ENCODE results near the gene FAM184A.
"Not testable (repeated sequence)": the region's sequence is repeated elsewhere in the genome, so short reads cannot be mapped to it uniquely, and the experiment has no call there.

The FAM184A gene

DNA sequence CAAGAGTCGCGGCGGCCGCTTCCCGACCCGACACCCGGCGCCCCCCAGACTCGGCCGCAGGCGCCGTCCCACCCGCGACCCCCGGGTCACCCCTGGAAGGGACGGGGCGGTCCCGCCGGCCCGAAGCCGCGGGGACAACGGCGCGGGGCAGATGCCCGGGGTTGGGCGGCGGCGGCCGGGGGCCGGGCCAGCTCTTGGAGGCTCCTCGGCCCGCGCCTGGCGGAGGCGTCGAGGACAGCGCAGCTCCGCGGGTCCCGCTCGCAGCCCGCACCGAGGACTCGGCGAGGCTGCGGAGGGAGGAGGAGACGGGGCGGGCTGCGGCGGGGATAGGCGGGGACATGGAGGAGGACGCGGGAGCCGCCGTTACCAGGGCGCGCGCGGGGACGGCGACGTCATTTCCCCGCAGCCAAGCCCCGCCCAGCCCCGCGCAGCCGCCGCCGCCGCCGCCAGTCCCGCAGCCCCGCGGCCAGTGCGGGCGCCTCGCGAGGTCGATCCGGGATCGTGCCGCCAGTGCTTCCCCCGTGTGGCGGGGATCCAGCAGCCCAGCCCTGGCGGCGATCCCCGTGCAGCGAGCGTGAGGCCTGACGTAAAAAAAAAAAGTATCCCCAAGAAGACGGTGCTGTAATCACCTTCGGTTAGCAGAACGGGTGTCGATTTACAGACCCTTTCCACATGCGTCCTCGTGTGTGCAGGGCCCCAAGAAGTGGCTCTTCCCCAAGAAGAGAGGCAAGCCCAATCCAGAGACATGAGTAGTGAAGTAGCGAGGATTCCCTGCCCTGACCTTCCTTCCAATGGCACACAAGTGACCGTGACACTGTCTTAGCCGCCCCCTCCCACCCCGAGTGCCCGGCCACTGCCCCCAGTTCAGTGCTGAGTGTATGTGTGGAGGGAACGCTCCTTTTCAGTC is at the start of gene FAM184A:
FAM184A (minus strand) TSS at position 289 of the 907 bp plus-strand sequence. CDS start 365 bp downstream, outside the sequence.
- DNase-seq (ENCODE audit: low read depth in 2 of 3, low spot score in 2 of 3) = peak; percentile 23 to 32 (median 27)

DNA sequence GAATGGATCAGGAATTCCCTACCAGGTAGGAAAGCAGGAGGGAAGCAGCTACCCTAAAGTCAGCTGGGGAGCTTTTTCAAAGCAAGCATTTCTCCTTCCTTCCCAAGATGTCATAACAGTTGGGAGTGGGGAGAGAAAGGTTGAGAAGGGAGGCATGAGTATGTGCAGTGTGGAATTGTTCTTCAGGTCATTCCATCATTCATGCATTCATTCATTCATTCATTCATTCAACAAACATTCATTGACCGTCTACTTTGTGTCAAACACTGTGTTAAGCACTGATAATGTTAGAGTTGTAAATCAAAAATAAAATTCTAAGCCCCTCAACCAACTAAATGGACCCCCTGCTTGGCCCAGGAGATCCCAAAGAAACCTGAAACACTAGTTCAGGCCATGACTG is 49.2 kb upstream of the FAM184A start:
- DNase-seq (ENCODE audit: low read depth in 2 of 3, low spot score in 2 of 3) = no peak

DNA sequence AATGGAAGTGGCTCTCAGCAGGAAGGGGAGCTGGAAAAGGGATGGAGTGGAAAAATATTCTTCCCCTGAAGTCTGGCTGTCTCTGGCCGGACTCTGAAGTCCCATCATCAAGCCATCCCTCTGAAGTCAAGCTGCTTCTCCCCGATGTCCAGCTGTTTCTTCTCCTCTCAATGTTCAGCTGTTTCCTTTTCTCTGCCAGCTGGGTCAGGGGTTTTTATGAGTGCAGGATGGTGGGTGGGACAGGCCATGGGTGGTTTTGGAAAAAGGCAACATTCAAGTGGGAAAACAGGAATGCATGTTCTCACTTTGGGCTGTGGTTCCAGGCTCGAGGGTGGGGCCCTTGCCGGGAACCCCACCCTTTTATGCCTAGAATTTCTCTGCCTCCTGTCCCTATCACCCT is 48.4 kb upstream of the FAM184A start:
- DNase-seq (ENCODE audit: low read depth in 2 of 3, low spot score in 2 of 3) = no peak

- no peak for DNase-seq (ENCODE audit: low read depth in 2 of 3, low spot score in 2 of 3)
These were observed 47.7 kb upstream of the FAM184A start for GRCh38 chr6:119126140-119126539.

GRCh38 chr6:119125576-119125975 is 47.1 kb upstream of the FAM184A start:
- DNase-seq (ENCODE audit: low read depth in 2 of 3, low spot score in 2 of 3) = no peak

GRCh38 chr6:119124079-119124824 is 45.8 kb upstream of the FAM184A start:
- DNase-seq (ENCODE audit: low read depth in 2 of 3, low spot score in 2 of 3) = no peak

DNA sequence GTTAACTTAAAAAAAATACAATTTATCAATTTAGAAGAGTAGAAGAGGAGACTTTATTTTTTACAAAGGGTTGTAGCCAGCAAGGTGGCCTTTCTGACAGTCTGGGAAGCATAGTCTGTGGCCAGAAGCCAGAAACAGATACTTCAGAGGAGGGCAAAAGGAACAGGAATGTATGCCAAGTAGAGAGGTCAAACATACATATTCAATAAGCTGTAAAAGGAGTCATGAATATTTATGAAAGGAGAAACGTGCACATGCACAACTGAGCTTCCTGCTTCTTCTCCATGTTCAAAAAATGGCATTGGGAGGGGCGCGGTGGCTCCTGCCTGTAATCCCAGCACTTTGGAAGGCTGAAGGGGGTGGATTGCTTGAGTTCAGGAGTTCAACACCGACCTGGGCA is 43.9 kb upstream of the FAM184A start:
- DNase-seq (ENCODE audit: low read depth in 2 of 3, low spot score in 2 of 3) = no peak

- DNase-seq (ENCODE audit: low read depth in 2 of 3, low spot score in 2 of 3) = no peak
These were observed 42.9 kb upstream of the FAM184A start for GRCh38 chr6:119121367-119121766.

- no peak for DNase-seq (ENCODE audit: low read depth in 2 of 3, low spot score in 2 of 3)
These were observed 41.5 kb upstream of the FAM184A start for GRCh38 chr6:119119989-119120388.

- not testable (repeated sequence) for DNase-seq (ENCODE audit: low read depth in 2 of 3, low spot score in 2 of 3)
These were observed 40.6 kb upstream of the FAM184A start for GRCh38 chr6:119119062-119119461.

DNA sequence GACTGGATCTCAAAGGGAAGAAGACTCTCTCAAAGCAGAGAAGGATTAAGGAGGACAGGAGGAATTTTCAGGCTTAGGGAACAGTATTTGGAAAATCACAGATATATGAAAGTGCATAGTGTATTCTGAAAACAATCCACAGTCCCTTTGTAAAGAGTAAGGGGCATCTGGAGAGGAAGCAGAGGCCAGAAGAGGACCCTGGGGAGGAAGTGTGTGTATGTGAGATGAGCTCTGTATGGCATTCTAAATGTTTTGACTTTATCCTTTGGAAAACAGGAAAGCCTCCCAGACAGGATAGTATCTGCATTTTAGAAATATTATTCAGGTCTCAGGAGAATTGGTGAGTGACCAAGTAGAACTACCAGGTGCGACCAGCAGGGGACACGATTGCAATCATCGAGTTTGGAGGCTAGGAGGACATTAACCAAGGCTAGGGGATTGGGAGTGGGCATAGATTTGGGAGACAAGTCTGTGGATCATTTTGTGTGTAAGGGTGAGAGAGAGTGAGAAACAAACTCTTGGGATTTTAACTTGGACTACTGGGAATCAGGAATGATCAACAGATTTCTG is 38.3 kb upstream of the FAM184A start:
- DNase-seq (ENCODE audit: low read depth in 2 of 3, low spot score in 2 of 3) = no peak

DNA sequence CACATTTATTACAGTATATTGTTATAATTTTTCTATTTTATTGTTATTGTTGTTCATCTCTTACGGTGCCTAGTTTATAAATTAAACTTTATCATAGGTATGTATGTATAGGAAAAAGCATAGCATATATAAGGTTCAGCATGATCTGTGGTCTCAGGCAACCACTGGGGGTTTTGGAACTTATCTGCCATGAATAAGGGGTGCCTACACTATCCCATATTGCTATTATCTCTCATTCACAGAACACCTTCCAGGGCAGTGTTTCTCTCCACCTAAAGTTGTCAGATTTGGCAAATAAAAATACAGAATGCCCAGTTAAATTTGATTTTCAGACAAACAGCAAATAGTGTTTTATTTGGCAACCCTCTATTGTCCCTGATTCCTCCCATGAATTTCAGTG is 35.5 kb upstream of the FAM184A start:
- no peak for DNase-seq (ENCODE audit: low read depth in 2 of 3, low spot score in 2 of 3)

DNA sequence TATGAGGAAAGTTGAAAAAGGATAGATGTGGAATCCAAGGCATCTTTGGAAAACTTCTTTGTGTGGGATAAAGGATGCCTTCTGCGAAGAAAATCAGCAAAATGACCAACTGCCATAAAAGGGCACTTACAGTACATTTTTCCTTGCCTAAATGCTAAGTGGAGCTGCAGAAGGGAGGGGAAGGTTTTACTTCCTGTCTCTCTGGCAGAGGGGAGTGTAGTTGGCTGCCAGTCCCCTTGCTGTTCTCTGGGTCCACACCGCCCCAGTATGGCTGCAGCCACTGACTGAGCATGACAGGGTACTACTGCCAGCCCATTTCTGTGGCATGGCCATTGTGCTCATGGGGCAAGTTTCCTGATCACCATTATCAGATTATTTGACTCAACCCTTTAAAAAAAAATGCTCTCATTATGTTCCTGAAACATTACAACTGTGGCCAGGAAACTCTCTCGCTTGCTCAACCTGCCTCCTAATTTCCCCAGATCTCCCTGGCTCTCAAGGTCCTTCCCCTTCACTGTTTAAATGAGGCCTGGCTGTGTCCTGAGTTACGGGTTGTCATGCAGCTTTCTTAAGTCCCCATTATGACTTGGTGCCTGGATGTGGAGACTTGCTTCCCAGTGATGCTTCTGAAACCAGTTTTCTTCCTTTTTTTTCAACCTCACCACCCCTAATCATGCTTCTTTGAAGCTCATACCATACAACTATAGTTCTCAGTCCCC is 34.5 kb upstream of the FAM184A start:
- no peak for DNase-seq (ENCODE audit: low read depth in 2 of 3, low spot score in 2 of 3)

DNA sequence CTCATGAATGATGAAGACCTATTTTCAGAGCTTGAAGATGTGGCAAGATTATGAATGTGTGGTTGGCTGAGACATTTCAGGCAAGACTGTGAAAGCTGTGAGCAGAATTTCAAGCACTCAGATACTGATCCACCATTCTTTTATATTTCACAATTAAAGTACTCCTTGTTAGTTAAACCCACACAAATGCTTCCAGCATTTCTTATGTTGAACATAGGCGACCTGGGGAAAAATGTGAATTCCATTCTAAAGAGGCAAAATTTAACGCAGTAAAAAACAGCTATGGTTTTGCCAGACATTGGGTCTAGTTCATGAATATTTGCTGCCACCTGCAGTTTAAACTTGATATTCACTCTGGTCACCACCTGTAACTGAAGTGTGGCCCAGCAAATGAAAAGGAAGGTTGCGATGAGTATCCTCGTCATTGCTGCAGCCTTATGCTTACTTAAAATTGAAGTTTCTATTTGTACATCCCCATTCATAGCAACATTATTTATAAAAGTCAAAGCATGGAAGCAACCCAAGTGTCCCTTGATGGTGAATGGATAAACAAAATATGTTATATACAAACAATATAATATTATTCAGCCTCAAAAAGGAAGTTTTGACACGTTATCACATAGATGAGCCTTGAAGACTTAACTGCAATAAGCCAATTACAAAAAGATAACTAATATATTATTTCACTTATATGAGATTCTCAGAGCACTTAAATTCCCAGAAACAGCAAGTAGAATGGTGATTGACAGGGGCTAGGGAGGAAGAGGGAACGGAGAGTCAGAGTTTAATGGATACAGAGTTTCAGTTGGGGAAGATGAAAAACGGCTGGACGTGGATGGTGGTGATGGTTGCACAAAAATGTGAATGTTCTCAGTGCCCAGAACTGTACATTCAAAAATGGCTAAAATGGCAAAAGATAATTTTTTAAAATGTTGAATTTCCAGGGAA is 32.4 kb upstream of the FAM184A start:
- no peak for DNase-seq (ENCODE audit: low read depth in 2 of 3, low spot score in 2 of 3)

DNA sequence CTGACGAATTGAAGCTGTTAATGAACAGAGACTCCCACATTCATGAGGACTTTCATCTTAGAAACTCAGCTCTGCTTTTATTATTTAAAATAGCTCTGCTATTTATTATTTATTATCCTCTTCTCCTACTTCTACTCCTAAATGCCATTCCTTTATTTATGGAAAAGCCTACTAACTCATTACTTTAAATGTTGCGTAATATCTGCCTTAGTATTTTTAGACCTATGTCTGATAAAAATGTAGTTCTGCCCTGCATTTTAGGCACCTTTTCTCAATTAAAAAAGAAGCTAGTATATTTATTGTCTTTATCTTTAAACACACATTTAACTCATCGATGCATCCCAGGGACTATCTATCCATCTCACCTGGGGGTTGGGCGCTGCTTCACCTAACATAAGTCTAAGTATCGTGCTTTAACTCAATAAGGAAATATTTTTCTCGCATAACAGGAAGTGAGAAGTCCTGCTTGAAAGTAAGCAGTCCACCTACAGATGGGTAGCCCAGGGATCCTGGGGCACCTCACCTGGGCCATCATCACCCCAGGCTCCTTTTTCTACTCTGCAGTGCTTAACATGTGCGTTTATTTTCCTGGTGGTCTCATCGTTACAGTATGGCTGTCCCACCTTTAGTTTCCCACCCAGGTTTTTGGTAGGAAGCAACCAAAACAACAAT is 31.3 kb upstream of the FAM184A start:
- DNase-seq (ENCODE audit: low read depth in 2 of 3, low spot score in 2 of 3) = no peak

GRCh38 chr6:119108076-119108475 is 29.6 kb upstream of the FAM184A start:
- no peak for DNase-seq (ENCODE audit: low read depth in 2 of 3, low spot score in 2 of 3)

DNA sequence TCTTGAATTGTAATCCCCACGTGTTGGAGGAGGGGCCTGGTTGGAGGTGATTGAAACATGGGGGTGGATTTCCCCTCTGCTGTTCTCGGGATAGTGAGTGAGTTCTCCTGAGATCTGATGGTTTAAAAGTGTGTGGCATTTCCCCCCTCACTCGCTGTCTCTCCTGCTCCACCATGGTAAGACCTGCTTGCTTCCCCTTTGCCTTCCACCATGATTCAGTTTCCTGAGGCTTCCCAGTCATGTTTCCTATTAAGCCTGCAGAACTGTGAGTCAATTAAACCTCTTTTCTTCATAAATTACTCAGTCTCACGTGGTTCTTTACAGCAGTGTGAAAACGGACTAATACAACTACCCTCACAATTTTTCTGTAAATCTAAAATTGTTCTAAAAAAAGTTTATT is 26.8 kb upstream of the FAM184A start:
- no peak for DNase-seq (ENCODE audit: low read depth in 2 of 3, low spot score in 2 of 3)

DNA sequence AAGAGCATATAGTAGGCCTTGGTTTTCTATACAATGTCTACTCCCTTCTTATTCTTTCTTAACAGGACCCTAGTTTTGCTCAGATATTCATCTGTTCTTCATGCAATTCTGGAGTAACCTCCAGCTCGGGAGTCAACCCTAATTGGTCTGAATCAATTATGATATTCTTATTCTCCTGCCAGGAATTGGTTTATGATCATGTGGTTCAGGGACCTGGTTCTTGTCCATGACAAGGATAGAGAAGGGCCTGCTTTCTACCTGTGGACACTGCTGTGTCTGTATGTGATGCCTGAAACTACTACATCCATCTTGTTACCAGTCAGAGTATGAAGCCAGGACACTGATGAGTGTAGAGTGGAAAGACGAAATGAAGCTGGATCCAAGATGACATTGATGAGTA is 24.4 kb upstream of the FAM184A start:
- DNase-seq (ENCODE audit: low read depth in 2 of 3, low spot score in 2 of 3) = no peak

DNA sequence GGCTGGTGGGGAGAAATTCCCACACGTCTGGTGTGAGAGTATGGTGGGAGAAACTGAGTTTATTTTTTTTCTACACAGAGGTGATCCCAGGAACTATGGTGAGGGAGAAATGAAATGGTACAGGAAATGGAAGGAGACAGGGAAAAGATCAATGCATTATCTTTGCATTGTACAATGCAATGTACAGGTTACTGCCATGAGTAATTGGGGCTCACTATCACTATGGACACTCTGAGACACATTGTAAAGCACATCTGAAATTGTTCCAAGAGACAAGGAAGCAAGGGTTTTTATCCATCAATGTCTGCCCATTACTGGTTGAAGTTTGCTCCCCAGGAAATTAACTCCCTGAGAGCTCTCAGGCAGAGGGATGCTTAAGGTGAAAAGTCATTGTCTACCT is 21.7 kb upstream of the FAM184A start:
- DNase-seq (ENCODE audit: low read depth in 2 of 3, low spot score in 2 of 3) = no peak
